GM11168 (cell line): ENCODE data around the gene PPP1R27.

ENCODE experiments used
- in situ Hi-C: fragments of 300-500 bp; cut with MboI; formaldehyde crosslinking; loops from one replicate; pipeline ENCODE4 v1.12.0; 2022; ENCODE audit warnings: low sequenced_read_pairs; ENCODE audit not compliant: unreplicated experiment

Gene PPP1R27

DNA sequence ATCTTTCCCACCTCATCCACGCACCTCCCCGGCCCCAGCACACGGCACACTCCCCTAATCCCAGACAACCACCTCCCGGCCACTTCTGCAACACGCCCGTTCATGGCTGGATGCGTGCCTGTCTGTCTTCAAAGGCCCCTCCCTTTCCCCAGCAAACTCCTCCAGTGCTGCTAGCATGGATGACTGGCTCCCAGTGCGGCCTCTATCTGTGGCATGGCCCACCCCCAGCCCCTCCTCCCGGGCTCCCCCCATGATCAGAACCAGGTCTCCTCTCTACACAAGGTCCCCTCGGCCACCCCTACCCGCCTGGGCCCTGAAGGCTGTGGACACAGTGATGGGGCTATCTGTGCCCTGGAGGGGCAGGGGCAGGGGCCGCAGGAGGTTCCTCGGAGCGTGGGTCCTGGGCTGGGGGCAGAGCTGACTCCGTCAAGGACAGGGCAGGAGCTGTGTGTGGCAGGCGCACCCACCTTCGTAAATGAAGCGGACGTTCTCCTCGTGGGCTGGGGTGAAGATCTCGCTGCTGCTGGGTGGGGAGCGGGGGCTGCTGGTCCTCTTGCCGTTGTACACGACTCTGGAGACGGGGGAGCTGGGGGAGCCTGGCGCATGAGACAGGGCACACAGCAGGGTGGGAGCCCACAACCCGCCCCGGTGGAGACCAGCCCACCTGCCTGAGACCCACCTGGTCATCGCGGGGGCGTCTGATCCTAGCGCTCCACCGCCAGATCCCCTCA, 10.9 kb downstream of the PPP1R27 start:
- in situ Hi-C loops, result no loop called here

DNA sequence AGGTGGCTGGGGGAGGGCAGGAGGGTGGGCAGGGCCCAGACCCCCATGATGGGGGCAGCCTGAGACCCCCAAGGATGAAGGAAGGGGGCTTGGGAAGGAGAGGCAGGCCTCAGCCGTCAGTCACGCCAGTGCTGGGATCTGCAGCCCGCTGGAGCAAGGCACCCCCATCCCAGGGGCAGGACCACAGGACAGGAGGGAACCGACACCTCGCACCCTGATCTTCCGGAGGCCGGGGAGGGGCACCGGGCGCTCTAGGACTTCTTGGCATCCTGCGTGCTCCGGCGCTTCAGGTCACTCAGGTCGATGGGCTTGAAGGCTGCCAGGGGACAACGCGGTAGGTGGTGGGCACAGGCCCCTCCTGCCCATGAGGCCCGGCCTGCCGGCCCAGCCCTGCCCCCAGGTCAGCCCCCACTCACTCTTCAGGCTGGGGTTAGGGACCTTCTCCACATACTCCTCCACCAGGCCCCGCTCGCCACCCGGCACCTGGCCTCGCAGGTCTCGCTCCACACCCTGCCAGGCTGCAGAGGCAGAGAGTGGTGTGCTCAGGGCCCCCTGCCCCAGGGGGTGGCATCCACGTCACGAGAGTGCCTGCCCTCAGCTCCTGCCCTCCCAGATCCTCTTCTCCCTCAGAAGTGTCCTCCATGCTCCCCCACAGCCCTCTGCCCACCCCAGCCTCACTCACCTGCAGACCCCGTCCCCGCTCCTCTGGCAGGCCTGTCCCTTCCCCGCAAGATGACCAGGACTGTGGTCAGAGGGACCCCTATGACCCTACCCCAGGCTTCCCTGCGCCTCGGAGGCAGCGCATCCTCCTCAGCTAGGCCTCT, 11.6 kb downstream of the PPP1R27 start:
- in situ Hi-C loops, result no loop called here

GRCh38 chr17:81822312-81822637, 12.6 kb downstream of the PPP1R27 start:
- in situ Hi-C loops, result no loop called here

- in situ Hi-C loops, result no loop called here
Observed at GRCh38 chr17:81821603-81822311, 13.1 kb downstream of the PPP1R27 start.

DNA sequence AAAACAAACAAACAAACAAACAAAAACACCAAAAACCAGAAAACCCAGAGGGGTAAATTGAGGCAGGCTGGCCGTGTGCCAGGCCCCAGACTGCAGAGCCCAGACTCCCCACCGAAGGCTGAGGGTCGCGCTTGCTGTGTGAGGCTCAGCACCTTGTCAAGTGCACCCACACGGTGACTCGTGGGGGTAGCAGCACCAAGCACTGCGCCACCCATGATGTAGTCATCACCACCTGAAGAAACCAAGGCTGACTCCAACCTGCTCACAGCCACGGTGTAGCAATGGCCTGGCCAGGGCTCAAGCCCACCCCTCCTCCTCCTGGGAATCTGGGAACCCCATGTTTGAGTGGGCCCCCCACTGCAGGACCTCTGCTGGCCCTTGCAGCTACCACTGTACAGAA, 13.7 kb downstream of the PPP1R27 start:
- in situ Hi-C loops, result no loop called here

DNA sequence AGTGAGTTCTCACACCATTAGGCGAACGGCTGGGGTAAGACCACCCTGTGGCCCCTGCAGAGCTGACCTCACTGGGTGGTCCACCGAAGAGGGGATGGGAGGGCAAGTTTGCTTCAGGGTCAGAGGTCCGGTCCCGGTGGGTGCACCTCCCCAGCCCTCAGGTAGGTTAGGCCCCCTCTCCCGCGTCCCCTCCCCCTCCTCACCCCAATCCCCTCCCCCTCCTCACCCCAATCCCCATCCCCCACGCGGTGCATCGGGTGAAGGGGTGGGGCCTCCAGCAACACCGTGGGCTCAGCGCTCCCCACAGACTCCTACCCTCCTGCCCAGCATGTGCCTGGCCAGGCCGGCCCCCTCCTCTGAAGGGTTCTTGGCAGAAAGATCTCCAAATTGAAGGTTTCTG, 15.1 kb downstream of the PPP1R27 start:
- in situ Hi-C loops, result no loop called here

DNA sequence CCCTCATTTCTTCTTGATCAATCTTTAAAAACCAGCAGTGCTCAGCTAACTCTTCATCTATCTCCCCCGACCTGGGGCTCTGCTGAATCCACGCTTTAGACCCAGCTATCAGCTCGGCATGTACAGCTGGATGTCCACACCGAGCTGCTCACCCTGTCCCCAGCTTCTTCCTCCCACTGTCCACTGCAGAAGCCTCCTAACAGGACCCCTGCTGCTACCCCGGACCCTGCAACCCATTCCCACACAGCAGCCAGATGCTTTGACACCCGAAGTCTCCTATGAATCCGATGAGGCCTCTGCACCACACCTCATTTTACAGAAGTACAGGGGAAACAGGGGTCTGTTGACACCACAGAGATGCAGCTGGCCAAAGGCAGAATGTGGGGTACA, 17.1 kb downstream of the PPP1R27 start:
- in situ Hi-C loops, result no loop called here

GRCh38 chr17:81815646-81815986, 19.2 kb downstream of the PPP1R27 start:
- in situ Hi-C loops, result no loop called here

DNA sequence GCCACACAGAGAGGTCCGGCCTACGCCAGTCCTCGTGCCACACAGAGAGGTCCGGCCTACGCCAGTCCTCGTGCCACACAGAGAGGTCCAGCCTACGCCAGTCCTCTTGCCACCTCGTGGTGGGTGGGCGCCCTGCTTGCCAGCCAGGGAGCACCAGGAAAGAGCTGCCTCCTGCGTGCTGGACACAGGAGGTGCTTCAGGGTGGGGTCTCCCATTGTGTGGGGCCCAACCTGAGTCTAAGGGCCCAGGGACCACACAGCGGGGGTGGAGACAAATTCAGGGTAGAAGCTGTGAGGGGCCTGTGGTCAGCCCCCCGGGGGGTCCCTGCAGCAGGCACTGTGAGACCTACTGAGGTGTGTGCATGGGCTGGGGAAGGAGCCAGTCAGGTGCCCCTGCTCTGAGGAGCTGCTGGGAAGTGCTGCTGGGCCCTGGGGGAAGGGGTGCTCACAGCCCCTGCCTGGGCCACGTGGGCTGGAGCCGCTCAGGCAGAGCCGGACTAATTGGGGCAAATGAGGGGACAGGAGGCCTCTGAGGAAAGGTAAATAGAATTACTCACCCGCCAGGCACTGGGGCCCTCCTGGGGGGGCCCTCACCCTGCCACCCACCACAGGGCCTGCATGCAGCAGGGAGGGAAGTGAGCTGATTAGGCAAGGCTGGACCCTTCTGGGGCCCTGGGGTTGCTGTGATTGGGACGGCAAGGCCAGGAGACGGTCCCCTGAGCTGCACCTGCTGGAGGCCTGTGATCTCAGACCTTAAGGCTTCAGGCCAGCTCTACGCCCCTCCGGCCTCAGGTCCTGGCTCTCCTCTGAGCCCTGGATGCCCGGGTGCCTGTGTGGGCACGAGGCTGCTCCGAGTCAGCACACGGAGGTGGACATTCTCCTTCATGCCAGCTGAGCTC, 19.9 kb downstream of the PPP1R27 start:
- in situ Hi-C loops, result no loop called here

DNA sequence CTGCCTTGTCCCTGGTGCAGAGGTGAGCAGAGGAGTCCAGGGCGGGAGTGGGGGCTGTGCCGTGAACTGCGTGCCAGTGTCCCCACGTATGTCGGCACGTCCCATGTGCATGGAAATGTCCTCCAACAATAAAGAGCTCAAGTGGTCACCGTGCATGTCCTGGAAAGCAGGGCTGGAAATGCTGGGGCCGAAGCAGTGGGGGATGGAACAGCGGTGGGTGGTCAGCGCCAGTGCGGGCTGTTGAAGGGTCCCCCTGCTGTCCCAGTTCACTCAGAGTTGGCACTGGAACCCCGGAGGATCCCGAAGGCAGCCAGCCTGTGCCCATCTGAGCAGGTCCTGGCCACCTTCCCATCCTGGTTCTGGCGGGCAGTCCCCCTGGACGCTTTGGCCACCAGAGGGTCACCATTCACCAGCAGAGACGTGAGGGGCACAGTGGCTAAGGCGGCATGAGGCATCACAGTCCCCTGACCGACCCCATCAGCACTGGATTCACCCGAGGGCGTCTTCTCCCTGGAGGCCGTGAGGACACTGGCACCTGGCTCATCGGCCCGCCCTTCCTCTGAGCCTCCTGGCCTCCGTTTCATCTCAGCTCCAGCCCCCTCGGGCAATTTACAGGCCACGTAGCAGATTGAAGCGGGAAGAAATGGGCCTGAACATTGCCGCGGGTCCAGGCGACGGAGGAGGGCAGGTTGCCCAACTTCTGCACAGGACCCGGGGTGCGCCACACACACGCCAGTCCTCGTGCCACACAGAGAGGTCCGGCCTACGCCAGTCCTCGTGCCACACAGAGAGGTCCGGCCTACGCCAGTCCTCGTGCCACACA, 20.8 kb downstream of the PPP1R27 start:
- in situ Hi-C loops, result no loop called here

DNA sequence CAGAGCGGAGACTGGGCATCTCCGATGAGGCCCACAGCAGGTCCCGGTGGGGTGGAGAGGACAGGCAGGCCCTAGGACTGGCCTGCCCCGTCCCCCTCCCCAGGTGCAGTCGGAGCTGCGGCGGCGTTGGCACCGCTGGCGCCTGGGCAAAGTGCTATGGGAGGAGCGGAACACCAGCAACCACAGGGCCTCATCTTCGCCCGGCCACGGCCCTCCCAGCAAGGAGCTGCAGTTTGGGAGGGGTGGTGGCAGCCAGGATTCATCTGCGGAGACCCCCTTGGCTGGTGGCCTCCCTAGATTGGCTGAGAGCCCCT, 21.5 kb downstream of the PPP1R27 start:
- in situ Hi-C loops, result no loop called here

GRCh38 chr17:81812571-81813370, 22.1 kb downstream of the PPP1R27 start:
- in situ Hi-C loops, result no loop called here

DNA sequence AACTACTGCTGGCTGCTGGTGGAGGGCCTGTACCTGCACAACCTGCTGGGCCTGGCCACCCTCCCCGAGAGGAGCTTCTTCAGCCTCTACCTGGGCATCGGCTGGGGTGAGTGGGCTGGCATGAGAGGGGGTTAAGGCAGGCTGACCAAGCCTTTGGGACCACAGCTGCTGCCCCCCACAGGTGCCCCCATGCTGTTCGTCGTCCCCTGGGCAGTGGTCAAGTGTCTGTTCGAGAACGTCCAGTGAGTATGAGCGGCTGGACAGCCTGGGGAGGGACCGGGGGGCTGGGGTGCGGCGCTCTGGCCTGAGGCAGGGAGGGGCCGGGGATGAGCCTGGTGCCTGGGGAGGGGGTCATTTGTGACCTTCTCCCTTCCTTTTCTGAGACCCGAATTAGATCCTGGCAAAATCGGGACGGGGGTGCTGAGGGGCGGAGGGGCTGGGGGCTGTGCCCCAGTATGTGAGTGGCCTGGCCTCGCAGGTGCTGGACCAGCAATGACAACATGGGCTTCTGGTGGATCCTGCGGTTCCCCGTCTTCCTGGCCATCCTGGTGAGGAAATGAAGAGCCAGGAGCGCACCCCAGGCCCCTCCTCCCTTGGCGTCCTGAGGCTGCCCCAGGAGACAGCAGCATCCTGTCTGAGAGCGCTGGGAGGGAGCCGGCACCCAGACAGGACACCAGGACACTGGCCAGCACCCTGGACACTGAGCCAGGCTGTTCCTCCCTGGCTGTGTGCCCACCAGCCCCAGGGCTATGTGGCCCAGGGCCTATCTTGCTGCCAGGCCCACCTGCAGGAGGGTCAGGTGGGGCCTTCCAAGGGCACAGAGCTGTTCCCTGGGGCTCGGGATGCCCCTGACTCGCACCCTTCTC, 22.9 kb downstream of the PPP1R27 start:
- in situ Hi-C loops, result no loop called here

DNA sequence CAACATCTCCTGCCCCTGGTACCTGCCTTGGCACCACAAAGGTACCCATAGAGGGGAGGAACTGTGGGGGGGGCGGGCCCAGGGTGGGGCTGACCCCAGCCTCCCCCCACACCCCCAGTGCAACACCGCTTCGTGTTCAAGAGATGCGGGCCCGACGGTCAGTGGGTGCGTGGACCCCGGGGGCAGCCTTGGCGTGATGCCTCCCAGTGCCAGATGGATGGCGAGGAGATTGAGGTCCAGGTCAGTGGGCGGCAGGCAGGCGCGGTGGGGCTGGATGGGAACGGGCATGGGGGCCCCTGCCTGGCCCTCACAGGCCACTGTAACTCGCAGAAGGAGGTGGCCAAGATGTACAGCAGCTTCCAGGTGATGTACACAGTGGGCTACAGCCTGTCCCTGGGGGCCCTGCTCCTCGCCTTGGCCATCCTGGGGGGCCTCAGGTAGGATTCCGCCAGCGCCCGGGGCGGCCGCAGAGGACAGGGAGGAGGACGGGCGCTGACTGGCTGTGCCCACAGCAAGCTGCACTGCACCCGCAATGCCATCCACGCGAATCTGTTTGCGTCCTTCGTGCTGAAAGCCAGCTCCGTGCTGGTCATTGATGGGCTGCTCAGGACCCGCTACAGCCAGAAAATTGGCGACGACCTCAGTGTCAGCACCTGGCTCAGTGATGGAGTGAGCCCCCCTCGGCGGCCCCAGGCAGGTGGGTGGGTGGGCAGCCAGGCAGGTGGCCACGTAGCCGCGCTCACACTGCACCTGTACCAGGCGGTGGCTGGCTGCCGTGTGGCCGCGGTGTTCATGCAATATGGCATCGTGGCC, 23.8 kb downstream of the PPP1R27 start:
- in situ Hi-C loops, result no loop called here

DNA sequence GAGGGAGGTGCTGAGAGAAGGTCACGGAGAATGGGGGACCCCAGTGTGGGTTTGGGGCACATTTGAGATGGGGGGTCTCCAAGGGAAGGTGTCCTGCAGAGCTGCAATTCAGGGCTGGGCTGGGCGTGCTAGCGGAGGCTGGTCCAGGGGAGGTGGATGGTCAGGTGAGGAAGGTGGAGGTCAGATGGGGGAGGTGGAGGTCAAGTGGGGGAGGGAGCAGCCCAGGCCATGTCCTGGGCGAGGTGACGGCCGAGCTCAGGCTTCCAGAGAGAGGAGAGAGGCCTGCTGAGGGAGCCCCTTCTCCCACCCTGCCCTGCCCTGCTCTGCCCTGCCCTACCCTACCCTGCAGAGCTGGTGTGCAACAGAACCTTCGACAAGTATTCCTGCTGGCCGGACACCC, 24.4 kb downstream of the PPP1R27 start:
- in situ Hi-C loops, result no loop called here

- in situ Hi-C loops, result no loop called here
Observed at GRCh38 chr17:81809556-81809998, 25.3 kb downstream of the PPP1R27 start.
